DND-41 (cell line): Measurements from ENCODE around the gene PLA2G4A.

ENCODE experiments used
- CTCF ChIP-seq: IDR thresholded peaks from 2 replicates; pipeline ENCODE4 v1.5.1; 2012; ENCODE audit warnings: borderline replicate concordance, low read length, moderate library complexity, mild to moderate bottlenecking; ENCODE audit not compliant: poor library complexity, severe bottlenecking; ENCODE audit errors: extremely low read depth
- EZH2 ChIP-seq: IDR thresholded peaks from 3 replicates; pipeline ENCODE4 v1.6.1; 2012; ENCODE audit warnings: borderline replicate concordance, low read depth, mild to moderate bottlenecking, moderate library complexity, low read length, inconsistent platforms; ENCODE audit not compliant: severe bottlenecking

- no peak for TF ChIP-seq CTCF
- TF ChIP-seq EZH2 = no peak
Measured at GRCh38 chr1:186884251-186884650, 55.5 kb downstream of the PLA2G4A start.
